Panc1 (cell line): ENCODE data around the gene GULP1. TPM values are rescaled to one million over a fixed set of nuclear protein-coding genes. Genes with fewer than 3 reads are reported as not detected.

Source experiments
- ATAC-seq: fragments of 200-7000 bp; cut with Tn5 transposase; 2 replicates; pipeline ENCODE4 v1.9.1; 2020; ENCODE audit warnings: mild to moderate bottlenecking, moderate library complexity
- BruUV-seq: library from RNA; stranded (reverse); fragments of 400-500 nt; replicated peaks from 2 replicates; lab custom pipeline; 2021; lab: Mats Ljungman, UMichigan
- CTCF ChIA-PET: fragments of 300-600 bp; sonication (Branson Sonifier 250); formaldehyde crosslinking; loops from one replicate; lab custom pipeline; 2022; ENCODE audit warnings: antibody characterized with exemption; lab: Charles Lee
- POLR2A ChIA-PET: fragments of 300-600 bp; sonication (Branson Sonifier 250); formaldehyde crosslinking; loops from one replicate; lab custom pipeline; 2022; ENCODE audit warnings: antibody characterized with exemption; lab: Charles Lee
- DNase-seq: peaks from one replicate; pipeline ENCODE4 v3.0.0-alpha.2; 2010; ENCODE audit warnings: low read depth, low spot score
- H3K27ac ChIP-seq: 2 replicates; pipeline ENCODE4 v1.5.1; 2011; ENCODE audit warnings: mild to moderate bottlenecking, low read length, inconsistent platforms
- H3K27me3 ChIP-seq: fragments of 200-500 bp; sonication (Bioruptor generic); 2 replicates; pipeline ENCODE4 v1.6.0; 2014; ENCODE audit warnings: low read length, inconsistent platforms; ENCODE audit not compliant: control insufficient read depth, insufficient read depth
- H3K36me3 ChIP-seq: fragments of 200-500 bp; sonication (Bioruptor generic); 2 replicates; pipeline ENCODE4 v1.5.1; 2014; ENCODE audit warnings: inconsistent platforms, mild to moderate bottlenecking, low read length, moderate library complexity; ENCODE audit not compliant: control insufficient read depth, insufficient read depth
- H3K4me1 ChIP-seq: 2 replicates; pipeline ENCODE4 v1.5.1; 2011; ENCODE audit warnings: inconsistent platforms, mild to moderate bottlenecking, low read length, moderate library complexity; ENCODE audit not compliant: control insufficient read depth, insufficient read depth
- H3K4me3 ChIP-seq, 2 experiments: 2 replicates each; pipeline ENCODE4 v1.5.1; 2011 to 2012; ENCODE audit warnings: low read depth in 2 of 2, low read length in 2 of 2, mild to moderate bottlenecking in 2 of 2, inconsistent platforms in 1 of 2, moderate library complexity in 1 of 2
- H3K9me3 ChIP-seq: fragments of 200-500 bp; sonication (Bioruptor generic); 2 replicates; pipeline ENCODE4 v1.5.1; 2014; ENCODE audit warnings: low read depth, mild to moderate bottlenecking, inconsistent platforms, low read length, moderate library complexity; ENCODE audit not compliant: control insufficient read depth, insufficient read depth
- CTCF ChIP-seq: fragments of 450-650 bp; IDR thresholded peaks from 2 replicates; pipeline ENCODE4 v1.5.1; 2017; ENCODE audit warnings: mild to moderate bottlenecking
- POLR2AphosphoS5 ChIP-seq: IDR thresholded peaks from 2 replicates; pipeline ENCODE4 v1.6.1; 2012; ENCODE audit warnings: mild to moderate bottlenecking, low read depth, low read length, moderate library complexity
- REST ChIP-seq, 2 experiments: IDR thresholded peaks; 2 replicates each; pipeline ENCODE4 v1.6.1; 2011 to 2012; ENCODE audit warnings: low read depth in 2 of 2, control low read depth in 1 of 2, low read length in 1 of 2, mild to moderate bottlenecking in 1 of 2, moderate library complexity in 1 of 2; ENCODE audit not compliant: insufficient read depth in 1 of 2
- SIN3A ChIP-seq: IDR thresholded peaks from 2 replicates; pipeline ENCODE4 v1.6.1; 2012; ENCODE audit warnings: low read depth, mild to moderate bottlenecking, low read length, moderate library complexity, borderline replicate concordance; ENCODE audit not compliant: insufficient read depth
- TCF7L2 ChIP-seq: IDR thresholded peaks from 2 replicates; pipeline ENCODE4 v1.6.1; 2011; ENCODE audit warnings: mild to moderate bottlenecking, low read depth, low read length, inconsistent platforms
- in situ Hi-C: cut with HindIII; loops from 2 replicates; pipeline ENCODE4 v1.10.0; 2016; ENCODE audit warnings: low sequenced_read_pairs, low pct_unique_long_range_greater_than_20kb
- intact Hi-C: fragments of 100-400 bp; cut with micrococcal nuclease; formaldehyde crosslinking; loops from one replicate; pipeline ENCODE4 v1.10.0; 2022; ENCODE audit not compliant: unreplicated experiment
- total RNA-seq: library from RNA; stranded (reverse); gene quantifications from one replicate; pipeline ENCODE4 v1.2.1, GENCODE V29; 2021; ENCODE audit not compliant: unreplicated experiment

The GULP1 gene
- total RNA-seq, 1 experiment from 2014 or later: 51.5 TPM

GRCh38 chr2:188580738-188581137, 289.1 kb downstream of the GULP1 start:
- no peak for ATAC-seq
- Histone ChIP-seq H3K9me3 (no peaks in the 10 kb centered on the region), H3K36me3 (no peaks in the 10 kb centered on the region; the same call in 1 of the 2 replicates), H3K4me3 (no peak overlapping the region), H3K27me3 (no peaks in the 10 kb centered on the region), H3K4me1 (no peaks in the 10 kb centered on the region), H3K27ac (no peak overlapping the region)
- no TSS peak for BruUV-seq
- no peak for TF ChIP-seq SIN3A
- no peak for TF ChIP-seq CTCF
- TF ChIP-seq TCF7L2: no peak
- TF ChIP-seq REST (IDR thresholded peaks at IDR 0.05; ENCODE audit: insufficient read depth in 1 of 2, low read depth in 2 of 2, low read length in 1 of 2): no peak
- TF ChIP-seq POLR2AphosphoS5: no peak
- DNase-seq: no peak
- CTCF ChIA-PET: no interaction called here
- intact Hi-C loops: no loop called here
- in situ Hi-C loops: no loop called here
- POLR2A ChIA-PET: no interaction called here

- TF ChIP-seq POLR2AphosphoS5: no peak
- no peak for TF ChIP-seq SIN3A
- no peak for TF ChIP-seq CTCF
- no peak for TF ChIP-seq REST (IDR thresholded peaks at IDR 0.05; ENCODE audit: insufficient read depth in 1 of 2, low read depth in 2 of 2, low read length in 1 of 2)
- TF ChIP-seq TCF7L2: no peak
- CTCF ChIA-PET: no interaction called here
- no peak for ATAC-seq
Measured at GRCh38 chr2:188582211-188582610, 290.5 kb downstream of the GULP1 start.

More at GRCh38 chr2:188582211-188582610, 290.5 kb downstream of the GULP1 start:
- no peak overlapping the region for H3K27ac ChIP-seq
- no peaks in the 10 kb centered on the region; the same call in 1 of the 2 replicates for H3K36me3 ChIP-seq
- no peaks in the 10 kb centered on the region for H3K9me3 ChIP-seq
- POLR2A ChIA-PET: no interaction called here
- intact Hi-C loops: no loop called here
- BruUV-seq: no TSS peak
- no peaks in the 10 kb centered on the region for H3K4me1 ChIP-seq
- in situ Hi-C loops: no loop called here
- H3K27me3 ChIP-seq: no peaks in the 10 kb centered on the region
- H3K4me3 ChIP-seq: no peak overlapping the region
- no peak for DNase-seq
